Upper lobe of left lung (tissue), 6 donors: ENCODE data around the gene KPNA1. TPM values are rescaled to one million over a fixed set of nuclear protein-coding genes. Genes with fewer than 3 reads are reported as not detected.

Experiments used
- ATAC-seq, 2 donors: fragments of 200-7000 bp; cut with Tn5 transposase; one replicate each; pipeline ENCODE4 v1.9.1; 2022; ENCODE audit warnings: mild to moderate bottlenecking in 2 of 2, moderate library complexity in 2 of 2; ENCODE audit not compliant: low FRiP score in 2 of 2
- DNase-seq, 2 donors: peaks; one replicate each; pipeline ENCODE4 v3.0.0-alpha.2; 2019 to 2020
- H3K27ac ChIP-seq, 4 donors: fragments of 200-600 bp; sonication (generic); one replicate each; pipeline ENCODE4 v1.5.1; 2016 to 2019
- H3K27me3 ChIP-seq, 4 donors: fragments of 200-600 bp; sonication (generic); one replicate each; pipeline ENCODE4 v1.5.1; 2017 to 2019
- H3K36me3 ChIP-seq, 4 donors: fragments of 200-600 bp; sonication (generic); one replicate each; pipeline ENCODE4 v1.5.1; 2016 to 2019
- H3K4me1 ChIP-seq, 4 donors: fragments of 200-600 bp; sonication (generic); one replicate each; pipeline ENCODE4 v1.5.1; 2018 to 2019
- H3K4me3 ChIP-seq, 4 donors: fragments of 200-600 bp; sonication (generic); one replicate each; pipeline ENCODE4 v1.5.1; 2017 to 2019; ENCODE audit warnings: mild to moderate bottlenecking in 2 of 4, moderate library complexity in 1 of 4
- H3K9me3 ChIP-seq, 4 donors: fragments of 200-600 bp; sonication (generic); one replicate each; pipeline ENCODE4 v1.5.1; 2018 to 2019
- CTCF ChIP-seq, 6 experiments: fragments of 450-650 bp in 4 of 6; fragments of 200-600 bp in 2 of 6; sonication (generic) in 2 of 6; IDR thresholded peaks; one replicate each; pipeline ENCODE4 v1.5.1; 2016 to 2019; ENCODE audit warnings: antibody characterized with exemption in 6 of 6
- EP300 ChIP-seq, 4 donors: sonication (generic); formaldehyde crosslinking; IDR thresholded peaks; one replicate each; pipeline ENCODE4 v1.5.1; 2017; ENCODE audit warnings: antibody characterized with exemption in 4 of 4, control low read depth in 2 of 4
- POLR2A ChIP-seq, 4 donors: fragments of 450-650 bp; IDR thresholded peaks; one replicate each; pipeline ENCODE4 v1.5.1; 2016 to 2017; ENCODE audit warnings: antibody characterized with exemption in 4 of 4, mild to moderate bottlenecking in 2 of 4
- POLR2AphosphoS5 ChIP-seq, 2 donors: sonication (generic); formaldehyde crosslinking; IDR thresholded peaks; one replicate each; pipeline ENCODE4 v1.5.1; 2017; ENCODE audit warnings: antibody characterized with exemption in 2 of 2
- WGBS, 2 donors: methylation state at CpG; one replicate each; pipeline ENCODE4 v1.1.5; 2017 to 2018; 5-methylcytosine and 5-hydroxymethylcytosine counted together
- total RNA-seq, 6 donors: library from RNA; depleted of rRNA in 4 of 6; stranded (reverse); fragments of >200 nt in 4 of 6; gene quantifications; one replicate each; pipeline versions ENCODE4 v1.1.0 to v1.2.1, GENCODE V29; 2016 to 2021
- donor health status: DM: no; HTN: no; CAD: no; lungs with moderate emphysema.
- donor health status: DM: no; HTN: yes; CAD: no; lungs with severe emphysema.

KPNA1 gene
- total RNA-seq, 6 donors from 2014 or later: 38.9 to 104 (median 43.4) TPM

GRCh38 chr3:122390665-122391064, 124.1 kb downstream of the KPNA1 start:
- Histone ChIP-seq H3K4me3 (no peak overlapping the region), H3K9me3 (no peaks in the 10 kb centered on the region), H3K27me3 (no peaks in the 10 kb centered on the region), H3K36me3 (no peaks in the 10 kb centered on the region), H3K4me1 (no peaks in the 10 kb centered on the region), H3K27ac (peak overlapping the region in 1 of 4 donors; percentile 51)
- TF ChIP-seq EP300 (IDR thresholded peaks at IDR 0.05): no peak
- TF ChIP-seq POLR2A (IDR thresholded peaks at IDR 0.05): no peak
- no peak for TF ChIP-seq POLR2AphosphoS5 (IDR thresholded peaks at IDR 0.05)
- no peak for TF ChIP-seq CTCF (IDR thresholded peaks at IDR 0.05)
- no peak for ATAC-seq
- 68 to 76% methylated on average over 4 of the region's 4 CpGs for WGBS, 2 donors
- DNase-seq: no peak

GRCh38 chr3:122389892-122390291, 124.8 kb downstream of the KPNA1 start:
- TF ChIP-seq POLR2A (IDR thresholded peaks at IDR 0.05) (no peak), POLR2AphosphoS5 (IDR thresholded peaks at IDR 0.05) (no peak), CTCF (IDR thresholded peaks at IDR 0.05) (no peak), EP300 (IDR thresholded peaks at IDR 0.05) (no peak)
- no peak for ATAC-seq

GRCh38 chr3:122389197-122389596, 125.5 kb downstream of the KPNA1 start:
- ATAC-seq (no peak), DNase-seq (no peak)
- Histone ChIP-seq H3K36me3 (no peaks in the 10 kb centered on the region), H3K4me3 (no peak overlapping the region), H3K27me3 (no peaks in the 10 kb centered on the region), H3K9me3 (no peaks in the 10 kb centered on the region), H3K27ac (no peak overlapping the region), H3K4me1 (peaks cover 0 to 14% (median 8%) of the 10 kb centered on the region in 4 donors)
- TF ChIP-seq CTCF (IDR thresholded peaks at IDR 0.05) (no peak), POLR2AphosphoS5 (IDR thresholded peaks at IDR 0.05) (no peak), EP300 (IDR thresholded peaks at IDR 0.05) (no peak), POLR2A (IDR thresholded peaks at IDR 0.05) (no peak)

More at GRCh38 chr3:122389892-122390291, 124.8 kb downstream of the KPNA1 start:
- no peak for DNase-seq
- WGBS, 2 donors: 85 to 91% methylated on average over 4 of the region's 4 CpGs
- no peaks in the 10 kb centered on the region for H3K27me3 ChIP-seq
- peaks cover 0 to 7% (median 3%) of the 10 kb centered on the region in 4 donors for H3K4me1 ChIP-seq
- H3K27ac ChIP-seq: peak overlapping the region in 1 of 4 donors; percentile 51
- no peaks in the 10 kb centered on the region for H3K36me3 ChIP-seq
- H3K4me3 ChIP-seq: no peak overlapping the region
- H3K9me3 ChIP-seq: no peaks in the 10 kb centered on the region

GRCh38 chr3:122387709-122388108, 127.0 kb downstream of the KPNA1 start:
- no peaks in the 10 kb centered on the region for H3K36me3 ChIP-seq
- no peak for TF ChIP-seq EP300 (IDR thresholded peaks at IDR 0.05)
- TF ChIP-seq POLR2A (IDR thresholded peaks at IDR 0.05): no peak
- TF ChIP-seq POLR2AphosphoS5 (IDR thresholded peaks at IDR 0.05): no peak
- TF ChIP-seq CTCF (IDR thresholded peaks at IDR 0.05): no peak
- no peaks in the 10 kb centered on the region for H3K27me3 ChIP-seq
- DNase-seq (no peak), ATAC-seq (no peak)
- H3K9me3 ChIP-seq: no peaks in the 10 kb centered on the region
- no peak overlapping the region for H3K27ac ChIP-seq
- no peak overlapping the region for H3K4me3 ChIP-seq
- peaks cover 1 to 15% (median 8%) of the 10 kb centered on the region in 4 donors for H3K4me1 ChIP-seq
- WGBS, 2 donors: 88 to 97% methylated on average over 3 of the region's 3 CpGs
